ENCODE measurements around the gene STK25.

GRCh38 chr2:241496003-241496707 is 12.2 kb downstream of the STK25 start:
- TF ChIP-seq CTCF (conservative IDR thresholded peaks at IDR 0.05 in 1 of 2, IDR thresholded peaks at IDR 0.05 in 1 of 2; ENCODE audit: low read depth in 1 of 2, low read length in 2 of 2) (no peak), EZH2 (IDR thresholded peaks at IDR 0.05; ENCODE audit: low read length, missing control alignments) (no peak)

All from fibroblast of lung (primary cell).